OCI-LY1 (cell line): ENCODE results near the gene FNIP1.

Experiments
- EZH2 ChIP-seq: fragments of 200-600 bp; sonication (generic), shearing (Covaris generic); IDR thresholded peaks from 2 replicates; pipeline ENCODE4 v1.8.0; 2017; ENCODE audit warnings: borderline replicate concordance, mixed run types, mild to moderate bottlenecking, antibody characterized with exemption, low read length, moderate library complexity, mixed read lengths
- TF ChIP-seq, protein P1 (sequence below): fragments of 200-600 bp; sonication (generic), shearing (Covaris generic); IDR thresholded peaks from 2 replicates; pipeline ENCODE4 v1.5.1; 2017; ENCODE audit warnings: mild to moderate bottlenecking, antibody characterized with exemption, low read length, moderate library complexity, mixed read lengths

- TF ChIP-seq, protein P1, sequence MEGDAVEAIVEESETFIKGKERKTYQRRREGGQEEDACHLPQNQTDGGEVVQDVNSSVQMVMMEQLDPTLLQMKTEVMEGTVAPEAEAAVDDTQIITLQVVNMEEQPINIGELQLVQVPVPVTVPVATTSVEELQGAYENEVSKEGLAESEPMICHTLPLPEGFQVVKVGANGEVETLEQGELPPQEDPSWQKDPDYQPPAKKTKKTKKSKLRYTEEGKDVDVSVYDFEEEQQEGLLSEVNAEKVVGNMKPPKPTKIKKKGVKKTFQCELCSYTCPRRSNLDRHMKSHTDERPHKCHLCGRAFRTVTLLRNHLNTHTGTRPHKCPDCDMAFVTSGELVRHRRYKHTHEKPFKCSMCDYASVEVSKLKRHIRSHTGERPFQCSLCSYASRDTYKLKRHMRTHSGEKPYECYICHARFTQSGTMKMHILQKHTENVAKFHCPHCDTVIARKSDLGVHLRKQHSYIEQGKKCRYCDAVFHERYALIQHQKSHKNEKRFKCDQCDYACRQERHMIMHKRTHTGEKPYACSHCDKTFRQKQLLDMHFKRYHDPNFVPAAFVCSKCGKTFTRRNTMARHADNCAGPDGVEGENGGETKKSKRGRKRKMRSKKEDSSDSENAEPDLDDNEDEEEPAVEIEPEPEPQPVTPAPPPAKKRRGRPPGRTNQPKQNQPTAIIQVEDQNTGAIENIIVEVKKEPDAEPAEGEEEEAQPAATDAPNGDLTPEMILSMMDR = no peak; the same call in 1 of the 2 replicates
- no peak for TF ChIP-seq EZH2
These were observed 161.7 kb downstream of the FNIP1 start, which contains the start of gene RAPGEF6 for GRCh38 chr5:131634996-131635683.
